Body of pancreas (tissue), 4 donors: ENCODE measurements around the gene MMADHC.

Source experiments
- POLR2A ChIP-seq, 3 donors: fragments of 450-650 bp; IDR thresholded peaks; one replicate each; pipeline ENCODE4 v1.6.1; 2016; ENCODE audit warnings: antibody characterized with exemption in 3 of 3, mild to moderate bottlenecking in 2 of 3
- TF ChIP-seq, protein P1 (sequence below), 7 experiments: fragments of 450-650 bp in 4 of 7; fragments of 200-600 bp in 3 of 7; sonication (generic) in 3 of 7; IDR thresholded peaks; one replicate each; pipeline ENCODE4 v1.5.1; 2016 to 2019; ENCODE audit warnings: antibody characterized with exemption in 7 of 7

DNA sequence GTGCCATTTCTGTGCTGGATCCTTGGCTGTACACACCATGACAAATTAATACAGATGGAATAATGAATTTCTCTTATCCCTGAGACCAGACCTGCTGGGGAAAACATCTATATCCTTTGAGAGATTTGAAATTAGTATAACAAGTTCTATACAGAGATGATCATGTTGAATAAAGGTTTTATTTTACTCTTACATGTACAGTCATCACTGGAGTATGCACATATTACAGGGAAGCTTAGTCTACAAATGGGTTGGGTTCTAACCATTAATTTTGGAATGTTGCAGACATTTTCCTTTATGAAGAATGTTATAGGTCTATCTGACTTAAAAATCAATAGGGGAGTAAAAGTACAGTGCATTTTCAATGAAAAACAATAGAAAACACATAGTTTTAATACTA is 29.9 kb upstream of the MMADHC start:
- TF ChIP-seq, protein P1, sequence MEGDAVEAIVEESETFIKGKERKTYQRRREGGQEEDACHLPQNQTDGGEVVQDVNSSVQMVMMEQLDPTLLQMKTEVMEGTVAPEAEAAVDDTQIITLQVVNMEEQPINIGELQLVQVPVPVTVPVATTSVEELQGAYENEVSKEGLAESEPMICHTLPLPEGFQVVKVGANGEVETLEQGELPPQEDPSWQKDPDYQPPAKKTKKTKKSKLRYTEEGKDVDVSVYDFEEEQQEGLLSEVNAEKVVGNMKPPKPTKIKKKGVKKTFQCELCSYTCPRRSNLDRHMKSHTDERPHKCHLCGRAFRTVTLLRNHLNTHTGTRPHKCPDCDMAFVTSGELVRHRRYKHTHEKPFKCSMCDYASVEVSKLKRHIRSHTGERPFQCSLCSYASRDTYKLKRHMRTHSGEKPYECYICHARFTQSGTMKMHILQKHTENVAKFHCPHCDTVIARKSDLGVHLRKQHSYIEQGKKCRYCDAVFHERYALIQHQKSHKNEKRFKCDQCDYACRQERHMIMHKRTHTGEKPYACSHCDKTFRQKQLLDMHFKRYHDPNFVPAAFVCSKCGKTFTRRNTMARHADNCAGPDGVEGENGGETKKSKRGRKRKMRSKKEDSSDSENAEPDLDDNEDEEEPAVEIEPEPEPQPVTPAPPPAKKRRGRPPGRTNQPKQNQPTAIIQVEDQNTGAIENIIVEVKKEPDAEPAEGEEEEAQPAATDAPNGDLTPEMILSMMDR (IDR thresholded peaks at IDR 0.05): no peak
- TF ChIP-seq POLR2A (IDR thresholded peaks at IDR 0.05): no peak
